ENCODE results near the gene SPARCL1.

GRCh38 chr4:87499403-87500091 lies 29.6 kb downstream of the SPARCL1 start:
- TF ChIP-seq ZNF609 (CRISPR knock-in tag; IDR thresholded peaks at IDR 0.05; ENCODE audit: borderline replicate concordance) (no peak), KLF10 (CRISPR knock-in tag; IDR thresholded peaks at IDR 0.05) (no peak), SMARCC2 (IDR thresholded peaks at IDR 0.05; ENCODE audit: low read depth) (no peak), POLR2A (conservative IDR thresholded peaks at IDR 0.05) (no peak), KDM1A (IDR thresholded peaks at IDR 0.05) (no peak), ZNF655 (CRISPR knock-in tag; IDR thresholded peaks at IDR 0.05) (no peak), ZHX1 (conservative IDR thresholded peaks at IDR 0.05; ENCODE audit: low read length) (no peak), CTCF (IDR thresholded peaks at IDR 0.05 in 2 of 3, conservative IDR thresholded peaks at IDR 0.05 in 1 of 3; ENCODE audit: insufficient read depth in 2 of 3, low read depth in 1 of 3, low read length in 3 of 3) (no peak), DIDO1 (tag; IDR thresholded peaks at IDR 0.05; ENCODE audit: low read depth) (no peak)
- TF ChIP-seq, protein P1, sequence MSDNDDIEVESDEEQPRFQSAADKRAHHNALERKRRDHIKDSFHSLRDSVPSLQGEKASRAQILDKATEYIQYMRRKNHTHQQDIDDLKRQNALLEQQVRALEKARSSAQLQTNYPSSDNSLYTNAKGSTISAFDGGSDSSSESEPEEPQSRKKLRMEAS (CRISPR knock-in tag; IDR thresholded peaks at IDR 0.05): no peak

Measured in K562 (cell line).